WTC11 (cell line): ENCODE results near the gene ATP6V0B.

Experiments
- AFF4 ChIP-seq: sonication (generic); formaldehyde crosslinking; IDR thresholded peaks from 2 replicates; pipeline ENCODE4 v1.8.1; 2023; ENCODE audit warnings: mild to moderate bottlenecking, missing genetic modification reagents, borderline replicate concordance
- ATF1 ChIP-seq: sonication (generic); formaldehyde crosslinking; IDR thresholded peaks from 2 replicates; pipeline ENCODE4 v1.8.1; 2023; ENCODE audit warnings: mild to moderate bottlenecking, moderate library complexity, missing genetic modification reagents
- CREB1 ChIP-seq: sonication (generic); formaldehyde crosslinking; IDR thresholded peaks from 2 replicates; pipeline ENCODE4 v1.8.0; 2023; ENCODE audit warnings: mild to moderate bottlenecking, missing genetic modification reagents
- CTCF ChIP-seq: fragments of 200-600 bp; IDR thresholded peaks from 2 replicates; pipeline ENCODE4 v1.8.0; 2022; ENCODE audit warnings: antibody characterized with exemption
- FOXJ3 ChIP-seq: sonication (generic); formaldehyde crosslinking; IDR thresholded peaks from 2 replicates; pipeline ENCODE4 v1.9.0; 2021; ENCODE audit warnings: missing genetic modification reagents, mild to moderate bottlenecking, borderline replicate concordance
- FOXP1 ChIP-seq: sonication (generic); formaldehyde crosslinking; IDR thresholded peaks from 2 replicates; pipeline ENCODE4 v1.8.0; 2022; ENCODE audit warnings: missing genetic modification reagents, mild to moderate bottlenecking, moderate library complexity, borderline replicate concordance
- JUN ChIP-seq: sonication (generic); formaldehyde crosslinking; IDR thresholded peaks from 2 replicates; pipeline ENCODE4 v1.8.0; 2023; ENCODE audit warnings: mild to moderate bottlenecking, missing genetic modification reagents
- TEAD4 ChIP-seq: sonication (generic); formaldehyde crosslinking; IDR thresholded peaks from 2 replicates; pipeline ENCODE4 v1.8.0; 2022; ENCODE audit warnings: mild to moderate bottlenecking, missing genetic modification reagents
- ZNF121 ChIP-seq: sonication (generic); formaldehyde crosslinking; IDR thresholded peaks from 2 replicates; pipeline ENCODE4 v1.8.0; 2023; ENCODE audit warnings: missing genetic modification reagents
- ZNF263 ChIP-seq: sonication (generic); formaldehyde crosslinking; IDR thresholded peaks from 2 replicates; pipeline ENCODE4 v1.8.1; 2022; ENCODE audit warnings: low read depth, mild to moderate bottlenecking, moderate library complexity, missing genetic modification reagents
- ZNF425 ChIP-seq: fragments of 250-450 bp; sonication (Bioruptor Pico); conservative IDR thresholded peaks from 2 replicates; pipeline ENCODE4 v1.9.0; 2021; ENCODE audit warnings: mild to moderate bottlenecking

- TF ChIP-seq ZNF425 (CRISPR knock-in tag): no peak
- no peak for TF ChIP-seq ZNF121 (CRISPR knock-in tag)
- TF ChIP-seq FOXP1 (CRISPR knock-in tag): no peak
- TF ChIP-seq CTCF: no peak
- no peak for TF ChIP-seq FOXJ3 (CRISPR knock-in tag)
- TF ChIP-seq ZNF263 (CRISPR knock-in tag): no peak
- TF ChIP-seq CREB1 (CRISPR knock-in tag): no peak
- TF ChIP-seq AFF4 (CRISPR knock-in tag): no peak
- TF ChIP-seq ATF1: no peak
- no peak for TF ChIP-seq JUN (CRISPR knock-in tag)
- TF ChIP-seq TEAD4 (CRISPR knock-in tag): no peak
Measured at GRCh38 chr1:43938892-43939587, 35.7 kb upstream of the ATP6V0B start.
